ENCODE results near the gene RPL27A.

DNA sequence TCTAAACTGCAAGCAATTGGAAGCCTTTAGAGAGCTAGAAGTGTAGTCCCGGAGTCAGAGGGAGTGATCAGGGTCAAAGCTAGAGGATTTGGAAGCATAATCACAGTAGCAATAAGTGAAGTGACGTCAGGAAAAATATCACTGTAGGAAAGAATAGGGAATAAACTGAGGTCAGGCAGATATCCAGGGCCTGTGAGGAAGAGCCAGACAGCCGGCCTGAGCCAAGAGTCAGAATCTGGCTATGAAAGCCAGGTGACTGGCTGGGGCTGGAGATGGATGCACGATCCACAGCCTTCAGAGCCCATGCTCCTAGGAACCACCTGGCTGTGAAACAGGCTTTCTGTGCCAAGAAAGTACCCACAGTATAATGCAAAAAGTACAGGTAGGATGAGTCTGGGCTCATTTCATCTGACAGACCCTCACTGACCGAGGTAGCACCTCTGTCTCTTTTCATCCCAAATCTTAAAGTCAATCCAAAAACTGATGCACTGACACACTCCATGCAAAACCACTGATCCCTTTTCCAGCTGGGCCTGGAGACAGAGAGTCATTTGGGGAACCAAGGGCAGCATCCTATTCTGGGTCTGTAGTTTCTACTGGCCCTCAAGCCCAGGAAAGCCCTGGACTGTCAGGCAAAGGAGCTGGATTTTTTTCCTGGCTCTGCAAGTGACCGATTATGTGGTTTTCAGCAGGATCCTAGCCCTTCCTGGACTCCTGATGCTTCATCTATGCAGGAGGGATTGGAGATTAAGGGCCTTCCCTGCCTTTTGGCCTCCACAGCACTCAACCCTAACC, 21.4 kb upstream of the RPL27A start:
- TF ChIP-seq POLR2AphosphoS5 (IDR thresholded peaks at IDR 0.05) (no peak), POLR2A (IDR thresholded peaks at IDR 0.05) (no peak)
- TF ChIP-seq, protein P1, sequence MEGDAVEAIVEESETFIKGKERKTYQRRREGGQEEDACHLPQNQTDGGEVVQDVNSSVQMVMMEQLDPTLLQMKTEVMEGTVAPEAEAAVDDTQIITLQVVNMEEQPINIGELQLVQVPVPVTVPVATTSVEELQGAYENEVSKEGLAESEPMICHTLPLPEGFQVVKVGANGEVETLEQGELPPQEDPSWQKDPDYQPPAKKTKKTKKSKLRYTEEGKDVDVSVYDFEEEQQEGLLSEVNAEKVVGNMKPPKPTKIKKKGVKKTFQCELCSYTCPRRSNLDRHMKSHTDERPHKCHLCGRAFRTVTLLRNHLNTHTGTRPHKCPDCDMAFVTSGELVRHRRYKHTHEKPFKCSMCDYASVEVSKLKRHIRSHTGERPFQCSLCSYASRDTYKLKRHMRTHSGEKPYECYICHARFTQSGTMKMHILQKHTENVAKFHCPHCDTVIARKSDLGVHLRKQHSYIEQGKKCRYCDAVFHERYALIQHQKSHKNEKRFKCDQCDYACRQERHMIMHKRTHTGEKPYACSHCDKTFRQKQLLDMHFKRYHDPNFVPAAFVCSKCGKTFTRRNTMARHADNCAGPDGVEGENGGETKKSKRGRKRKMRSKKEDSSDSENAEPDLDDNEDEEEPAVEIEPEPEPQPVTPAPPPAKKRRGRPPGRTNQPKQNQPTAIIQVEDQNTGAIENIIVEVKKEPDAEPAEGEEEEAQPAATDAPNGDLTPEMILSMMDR (IDR thresholded peaks at IDR 0.05), result no peak
